ENCODE results near the gene RWDD3. TPM values are rescaled to one million over a fixed set of nuclear protein-coding genes. Genes with fewer than 3 reads are reported as not detected.

RWDD3 gene
- total RNA-seq, 1 donor from 2014 or later, result 11.8 TPM

DNA sequence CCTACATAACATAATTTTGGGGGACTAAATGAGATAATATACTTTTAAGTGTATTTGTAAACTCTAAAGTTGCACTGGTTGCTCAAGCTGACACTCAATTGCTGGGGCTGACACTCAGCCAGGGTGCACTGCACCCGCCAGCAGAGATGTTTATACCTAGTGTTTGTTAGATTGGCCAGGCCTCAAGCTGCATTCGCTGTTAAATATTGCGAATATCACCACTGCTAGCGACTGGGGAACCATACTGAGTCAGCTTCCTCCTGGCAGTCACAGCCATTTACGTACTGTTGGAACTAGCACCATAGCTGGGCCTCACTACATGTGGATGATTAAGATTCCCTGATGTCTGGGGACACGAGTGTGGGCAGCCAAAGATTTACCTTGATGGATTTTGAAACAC, 12.7 kb upstream of the RWDD3 start:
- Histone ChIP-seq H3K27ac (no peak overlapping the region), H3K27me3 (ENCODE audit: low read depth) (no peaks in the 10 kb centered on the region), H3K4me1 (no peaks in the 10 kb centered on the region), H3K4me3 (no peak overlapping the region), H3K9me3 (no peaks in the 10 kb centered on the region), H3K36me3 (no peaks in the 10 kb centered on the region)
- DNase-seq (no peak), ATAC-seq (no peak)
- intact Hi-C loops (cut with DNase I), result no loop called here
- TF ChIP-seq, protein P1, sequence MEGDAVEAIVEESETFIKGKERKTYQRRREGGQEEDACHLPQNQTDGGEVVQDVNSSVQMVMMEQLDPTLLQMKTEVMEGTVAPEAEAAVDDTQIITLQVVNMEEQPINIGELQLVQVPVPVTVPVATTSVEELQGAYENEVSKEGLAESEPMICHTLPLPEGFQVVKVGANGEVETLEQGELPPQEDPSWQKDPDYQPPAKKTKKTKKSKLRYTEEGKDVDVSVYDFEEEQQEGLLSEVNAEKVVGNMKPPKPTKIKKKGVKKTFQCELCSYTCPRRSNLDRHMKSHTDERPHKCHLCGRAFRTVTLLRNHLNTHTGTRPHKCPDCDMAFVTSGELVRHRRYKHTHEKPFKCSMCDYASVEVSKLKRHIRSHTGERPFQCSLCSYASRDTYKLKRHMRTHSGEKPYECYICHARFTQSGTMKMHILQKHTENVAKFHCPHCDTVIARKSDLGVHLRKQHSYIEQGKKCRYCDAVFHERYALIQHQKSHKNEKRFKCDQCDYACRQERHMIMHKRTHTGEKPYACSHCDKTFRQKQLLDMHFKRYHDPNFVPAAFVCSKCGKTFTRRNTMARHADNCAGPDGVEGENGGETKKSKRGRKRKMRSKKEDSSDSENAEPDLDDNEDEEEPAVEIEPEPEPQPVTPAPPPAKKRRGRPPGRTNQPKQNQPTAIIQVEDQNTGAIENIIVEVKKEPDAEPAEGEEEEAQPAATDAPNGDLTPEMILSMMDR (IDR thresholded peaks at IDR 0.05), result no peak

DNA sequence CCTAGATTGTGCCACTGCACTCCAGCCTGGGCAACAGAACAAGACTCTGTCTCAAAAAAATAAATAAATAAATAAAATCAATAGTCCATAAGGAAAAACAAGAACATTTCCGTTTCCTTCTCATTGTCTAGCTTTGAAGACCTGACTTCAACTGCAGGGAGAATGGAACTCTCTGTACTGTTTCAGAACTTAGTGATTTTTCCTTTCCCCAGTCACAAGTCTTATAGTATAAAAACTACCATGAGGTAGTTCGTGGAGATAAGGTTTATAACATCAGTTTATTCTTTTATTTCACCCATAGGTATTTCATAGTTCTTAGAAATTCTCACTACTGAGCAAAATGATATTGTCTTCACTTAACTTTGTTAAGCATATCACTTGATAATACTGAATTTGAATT, 11.4 kb upstream of the RWDD3 start:
- Histone ChIP-seq H3K27ac (no peak overlapping the region), H3K36me3 (no peaks in the 10 kb centered on the region), H3K4me3 (no peak overlapping the region), H3K9me3 (no peaks in the 10 kb centered on the region), H3K4me1 (no peaks in the 10 kb centered on the region), H3K27me3 (ENCODE audit: low read depth) (no peaks in the 10 kb centered on the region)
- no peak for ATAC-seq
- intact Hi-C loops (cut with DNase I), result no loop called here
- TF ChIP-seq, protein P1 (IDR thresholded peaks at IDR 0.05), result no peak
- DNase-seq, result no peak

DNA sequence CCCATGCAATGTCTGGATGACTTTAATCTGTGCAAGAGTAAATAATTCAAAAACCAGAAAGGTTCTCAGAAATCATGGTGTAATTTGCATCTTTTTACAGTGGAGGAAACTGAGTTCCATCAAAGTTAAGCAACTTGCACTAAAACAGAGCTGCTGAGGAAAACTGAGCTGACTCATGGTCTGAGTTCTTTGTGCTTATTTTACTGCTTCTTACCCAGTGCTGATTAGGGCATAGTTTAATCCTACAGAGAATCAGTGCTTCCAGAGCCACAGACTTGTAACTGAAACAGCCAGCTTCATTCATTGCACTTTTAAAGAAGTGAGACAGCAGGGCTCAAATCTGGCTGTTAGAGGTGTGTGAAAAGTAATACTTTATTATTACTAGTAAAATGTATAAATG, 10.9 kb upstream of the RWDD3 start:
- Histone ChIP-seq H3K9me3 (no peaks in the 10 kb centered on the region), H3K4me3 (no peak overlapping the region), H3K27ac (no peak overlapping the region), H3K4me1 (no peaks in the 10 kb centered on the region), H3K36me3 (no peaks in the 10 kb centered on the region), H3K27me3 (ENCODE audit: low read depth) (no peaks in the 10 kb centered on the region)
- DNase-seq (no peak), ATAC-seq (no peak)
- intact Hi-C loops (cut with DNase I), result no loop called here
- TF ChIP-seq, protein P1 (IDR thresholded peaks at IDR 0.05), result no peak

DNA sequence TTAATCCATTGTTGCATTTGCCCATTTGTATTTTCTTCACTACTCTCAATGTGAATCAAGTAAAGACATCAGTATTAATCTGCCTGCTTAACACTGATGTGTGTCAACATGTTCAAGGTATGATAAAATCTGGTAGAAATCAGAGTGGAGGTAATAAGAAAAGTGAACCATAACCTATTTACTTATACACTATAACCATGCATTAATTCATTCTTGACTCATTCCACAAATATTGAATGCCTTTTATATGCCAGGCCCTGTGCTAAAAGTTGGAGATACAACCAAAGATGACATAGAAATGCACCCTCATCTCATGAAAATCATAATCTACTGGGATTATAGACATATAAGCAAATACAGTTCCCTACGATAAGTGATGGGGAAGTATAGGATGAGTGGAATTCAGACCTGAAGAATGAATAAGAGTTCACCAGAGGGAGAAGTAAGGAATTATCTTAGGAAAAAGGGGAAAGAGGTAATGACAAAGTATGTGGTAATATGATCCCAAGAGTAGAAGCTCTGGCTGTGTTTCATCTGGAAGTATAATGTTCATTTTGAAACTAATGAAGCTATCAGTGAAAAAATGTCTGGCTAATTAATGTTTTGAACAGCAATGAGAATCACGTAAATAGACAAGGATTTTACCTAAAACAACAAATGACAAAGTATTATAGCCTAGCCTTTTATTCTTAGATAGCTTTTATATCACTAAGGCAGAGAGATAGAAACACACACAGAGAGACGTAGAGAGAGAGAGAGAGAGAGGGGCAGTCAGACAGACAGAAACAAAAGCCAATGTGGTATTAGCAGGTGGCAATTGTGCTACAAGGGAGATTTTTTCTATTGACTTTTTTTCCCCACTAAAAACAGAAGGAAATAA, 7.0 kb upstream of the RWDD3 start:
- DNase-seq (no peak), ATAC-seq (no peak)
- TF ChIP-seq, protein P1 (IDR thresholded peaks at IDR 0.05), result no peak
- H3K36me3 ChIP-seq, result no peaks in the 10 kb centered on the region
- H3K4me1 ChIP-seq, result no peaks in the 10 kb centered on the region
- no peaks in the 10 kb centered on the region for H3K9me3 ChIP-seq
- no peak overlapping the region for H3K4me3 ChIP-seq
- intact Hi-C loops (cut with DNase I), result no loop called here
- no peak overlapping the region for H3K27ac ChIP-seq
- no peaks in the 10 kb centered on the region for H3K27me3 ChIP-seq (ENCODE audit: low read depth)

DNA sequence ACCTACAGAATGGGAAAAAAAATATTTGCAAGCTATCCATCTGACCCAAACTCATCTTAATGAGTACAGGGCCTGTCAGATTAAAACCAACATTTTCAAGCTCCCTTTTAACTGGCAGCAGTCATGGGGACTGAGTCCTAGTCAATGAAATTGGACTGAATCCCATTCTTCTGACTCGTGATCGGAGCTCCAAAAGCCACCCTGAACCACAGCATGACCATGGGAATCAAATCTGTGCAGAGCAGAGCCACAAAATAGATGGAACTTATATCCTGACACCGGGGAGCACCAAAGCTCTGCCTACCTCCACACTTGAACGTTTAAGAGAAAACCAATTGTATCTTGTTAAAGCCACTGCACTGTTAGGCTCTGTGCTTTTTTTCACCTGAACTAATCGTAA, 5.0 kb upstream of the RWDD3 start:
- Histone ChIP-seq H3K27ac (no peak overlapping the region), H3K9me3 (no peaks in the 10 kb centered on the region)
- intact Hi-C loops (cut with DNase I), result no loop called here

More for the DNA sequence above, 5.0 kb upstream of the RWDD3 start:
- TF ChIP-seq, protein P1 (IDR thresholded peaks at IDR 0.05), result no peak
- ATAC-seq (no peak), DNase-seq (no peak)
- H3K4me3 ChIP-seq, result no peak overlapping the region
- no peaks in the 10 kb centered on the region for H3K36me3 ChIP-seq
- H3K4me1 ChIP-seq, result peaks cover 15% of the 10 kb centered on the region
- no peaks in the 10 kb centered on the region for H3K27me3 ChIP-seq (ENCODE audit: low read depth)
